GM10248 (cell line): Measurements from ENCODE around the gene MCRS1.
A peak's percentile ranks its signal among the peaks of the same experiment; 100 is the strongest.

Experiments used
- CTCF ChIA-PET: fragments of 300-600 bp; sonication (Branson Sonifier 250); formaldehyde crosslinking; extraction: SDS; loops from one replicate; lab custom pipeline; 2021; ENCODE audit warnings: antibody characterized with exemption; lab: Yijun Ruan, JAX
- POLR2A ChIA-PET: fragments of 350-650 bp; sonication (Branson Sonifier 250); formaldehyde crosslinking; extraction: SDS; loops from one replicate; lab custom pipeline; 2020; ENCODE audit warnings: antibody characterized with exemption; lab: Yijun Ruan, JAX
- DNase-seq: peaks from one replicate; pipeline ENCODE4 v3.0.0; 2012; ENCODE audit errors: extremely low spot score
- TF ChIP-seq, protein P1 (sequence below): IDR thresholded peaks from 2 replicates; pipeline ENCODE4 v1.5.1; 2012; ENCODE audit warnings: mild to moderate bottlenecking, low read depth; ENCODE audit errors: extremely low read depth, missing control alignments, control extremely low read depth

Gene MCRS1

DNA sequence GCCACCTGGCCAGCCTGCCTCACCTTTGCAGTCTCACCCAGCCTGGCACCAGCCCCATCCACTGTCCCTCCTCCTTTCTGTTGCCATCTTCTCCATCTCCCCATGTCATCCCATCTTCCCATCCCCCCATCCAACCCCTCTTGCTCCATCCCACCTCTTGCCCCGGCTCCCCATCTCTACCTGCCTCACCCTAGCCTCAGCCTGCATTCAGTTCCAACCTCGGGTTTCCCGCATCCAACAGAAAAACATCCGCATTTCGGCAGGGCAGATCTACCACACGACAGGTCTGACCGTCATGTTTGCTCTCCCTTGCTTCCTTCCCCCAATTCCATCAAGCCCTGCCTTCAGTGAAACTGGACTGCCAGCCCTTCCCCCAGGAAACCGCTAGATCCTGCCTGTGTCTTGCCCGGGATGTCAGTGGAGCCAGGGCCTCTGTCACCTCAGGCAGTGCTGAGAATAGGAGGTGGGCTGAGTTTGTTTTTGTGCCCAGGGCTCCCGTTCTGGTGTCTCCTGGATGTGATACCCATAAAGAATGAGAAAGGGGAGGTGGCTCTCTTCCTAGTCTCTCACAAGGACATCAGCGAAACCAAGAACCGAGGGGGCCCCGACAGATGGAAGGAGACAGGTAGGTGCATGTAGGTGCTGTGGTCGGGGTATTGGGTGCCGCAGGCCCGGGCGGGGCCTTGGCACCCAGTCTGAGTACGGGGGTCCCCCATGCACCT lies 26.6 kb downstream of the MCRS1 start:
- POLR2A ChIA-PET, result no interaction called here

DNA sequence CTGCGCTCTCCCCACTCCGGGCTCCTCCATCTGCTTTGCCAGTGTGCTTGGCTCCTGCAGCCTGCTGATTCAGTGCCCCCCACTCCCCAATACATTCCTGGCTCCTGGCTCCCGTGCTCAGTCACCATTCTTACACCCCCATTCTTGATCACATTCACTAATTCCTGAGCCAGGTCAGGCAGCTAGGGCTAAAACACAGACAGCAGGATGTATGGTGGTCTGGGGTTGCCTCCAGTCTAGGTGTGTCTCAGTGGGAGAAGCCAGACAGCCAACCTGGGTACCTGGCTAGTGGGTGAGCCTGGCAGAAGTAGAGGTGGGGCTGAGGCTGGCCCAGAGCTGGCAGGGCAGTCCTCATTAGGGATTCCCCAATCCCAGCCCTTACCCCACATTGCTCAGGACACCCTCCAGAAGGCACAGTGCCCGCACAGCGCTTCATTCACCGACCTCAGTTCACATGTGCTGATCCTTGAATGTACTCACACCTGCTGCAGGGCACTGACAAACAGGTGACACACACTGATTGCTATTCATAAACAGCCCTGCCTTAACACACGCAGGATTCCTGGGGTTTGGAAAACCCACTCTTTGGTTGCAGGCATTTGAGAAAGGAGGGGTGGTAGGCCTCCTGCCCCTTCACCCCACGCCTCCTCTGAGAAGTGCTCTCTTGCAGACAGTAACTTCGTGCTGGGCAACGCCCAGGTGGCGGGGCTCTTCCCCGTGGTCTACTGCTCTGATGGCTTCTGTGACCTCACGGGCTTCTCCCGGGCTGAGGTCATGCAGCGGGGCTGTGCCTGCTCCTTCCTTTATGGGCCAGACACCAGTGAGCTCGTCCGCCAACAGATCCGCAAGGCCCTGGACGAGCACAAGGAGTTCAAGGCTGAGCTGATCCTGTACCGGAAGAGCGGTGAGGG lies 27.5 kb downstream of the MCRS1 start:
- ChIA-PET POLR2A (no interaction called here), CTCF (interaction anchor here (0.8 to 3.0 kb wide), 8 partner anchors 10 to 251 kb away, joined by 3 to 11 read pairs (median 6); no protein-coding TSS in a partner anchor)
- no peak for DNase-seq
- TF ChIP-seq, protein P1, sequence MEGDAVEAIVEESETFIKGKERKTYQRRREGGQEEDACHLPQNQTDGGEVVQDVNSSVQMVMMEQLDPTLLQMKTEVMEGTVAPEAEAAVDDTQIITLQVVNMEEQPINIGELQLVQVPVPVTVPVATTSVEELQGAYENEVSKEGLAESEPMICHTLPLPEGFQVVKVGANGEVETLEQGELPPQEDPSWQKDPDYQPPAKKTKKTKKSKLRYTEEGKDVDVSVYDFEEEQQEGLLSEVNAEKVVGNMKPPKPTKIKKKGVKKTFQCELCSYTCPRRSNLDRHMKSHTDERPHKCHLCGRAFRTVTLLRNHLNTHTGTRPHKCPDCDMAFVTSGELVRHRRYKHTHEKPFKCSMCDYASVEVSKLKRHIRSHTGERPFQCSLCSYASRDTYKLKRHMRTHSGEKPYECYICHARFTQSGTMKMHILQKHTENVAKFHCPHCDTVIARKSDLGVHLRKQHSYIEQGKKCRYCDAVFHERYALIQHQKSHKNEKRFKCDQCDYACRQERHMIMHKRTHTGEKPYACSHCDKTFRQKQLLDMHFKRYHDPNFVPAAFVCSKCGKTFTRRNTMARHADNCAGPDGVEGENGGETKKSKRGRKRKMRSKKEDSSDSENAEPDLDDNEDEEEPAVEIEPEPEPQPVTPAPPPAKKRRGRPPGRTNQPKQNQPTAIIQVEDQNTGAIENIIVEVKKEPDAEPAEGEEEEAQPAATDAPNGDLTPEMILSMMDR, result no peak

More for the DNA sequence above, 26.6 kb downstream of the MCRS1 start:
- DNase-seq, result no peak
- TF ChIP-seq, protein P1, result no peak
- CTCF ChIA-PET, result interaction anchor here (0.9 to 1.9 kb wide), 3 partner anchors 10 to 40 kb away, joined by 3 to 10 read pairs (median 3); no protein-coding TSS in a partner anchor

DNA sequence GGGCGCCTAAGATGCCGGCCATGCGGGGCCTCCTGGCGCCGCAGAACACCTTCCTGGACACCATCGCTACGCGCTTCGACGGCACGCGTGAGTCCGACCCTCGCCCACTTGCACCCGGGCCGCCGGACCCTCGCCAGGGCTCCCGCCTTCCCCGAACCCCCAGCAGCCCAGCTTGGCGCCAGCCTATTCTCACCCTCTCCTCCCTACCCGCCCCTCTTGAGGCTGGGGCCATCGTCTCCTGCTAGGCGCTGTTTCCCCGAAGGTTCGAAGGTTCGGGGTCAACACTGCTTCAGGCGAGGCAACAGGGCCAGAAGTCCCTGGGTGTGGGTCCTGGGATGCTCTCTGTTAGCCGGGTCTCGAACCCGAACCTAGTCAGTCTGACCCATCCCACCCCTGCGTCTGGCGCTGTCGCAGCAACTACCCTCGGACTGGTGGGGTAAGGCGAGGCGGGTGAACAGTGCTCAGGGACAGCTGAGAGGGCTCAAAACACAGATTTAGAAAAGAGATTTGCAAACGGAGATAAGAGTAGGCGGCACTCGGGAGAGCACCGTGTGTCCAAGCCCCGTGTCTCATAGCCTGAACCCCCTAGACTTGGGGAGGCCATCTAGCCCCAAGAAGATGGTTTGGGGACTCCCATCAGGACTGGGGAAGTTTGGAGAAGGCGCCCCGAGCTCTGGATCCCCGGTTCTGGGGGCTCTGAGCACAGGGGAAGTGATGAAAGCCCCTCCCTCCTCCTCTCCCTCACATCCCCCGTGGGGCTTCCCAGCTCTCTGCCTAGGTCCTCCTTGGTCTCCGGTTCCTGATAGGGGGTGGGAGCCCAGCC lies 28.3 kb downstream of the MCRS1 start:
- ChIA-PET CTCF (interaction anchor here (0.8 to 3.0 kb wide), 10 partner anchors 11 to 251 kb away, joined by 3 to 11 read pairs (median 6); no protein-coding TSS in a partner anchor), POLR2A (no interaction called here)
- TF ChIP-seq, protein P1, result no peak
- DNase-seq, result peak; percentile 60

DNA sequence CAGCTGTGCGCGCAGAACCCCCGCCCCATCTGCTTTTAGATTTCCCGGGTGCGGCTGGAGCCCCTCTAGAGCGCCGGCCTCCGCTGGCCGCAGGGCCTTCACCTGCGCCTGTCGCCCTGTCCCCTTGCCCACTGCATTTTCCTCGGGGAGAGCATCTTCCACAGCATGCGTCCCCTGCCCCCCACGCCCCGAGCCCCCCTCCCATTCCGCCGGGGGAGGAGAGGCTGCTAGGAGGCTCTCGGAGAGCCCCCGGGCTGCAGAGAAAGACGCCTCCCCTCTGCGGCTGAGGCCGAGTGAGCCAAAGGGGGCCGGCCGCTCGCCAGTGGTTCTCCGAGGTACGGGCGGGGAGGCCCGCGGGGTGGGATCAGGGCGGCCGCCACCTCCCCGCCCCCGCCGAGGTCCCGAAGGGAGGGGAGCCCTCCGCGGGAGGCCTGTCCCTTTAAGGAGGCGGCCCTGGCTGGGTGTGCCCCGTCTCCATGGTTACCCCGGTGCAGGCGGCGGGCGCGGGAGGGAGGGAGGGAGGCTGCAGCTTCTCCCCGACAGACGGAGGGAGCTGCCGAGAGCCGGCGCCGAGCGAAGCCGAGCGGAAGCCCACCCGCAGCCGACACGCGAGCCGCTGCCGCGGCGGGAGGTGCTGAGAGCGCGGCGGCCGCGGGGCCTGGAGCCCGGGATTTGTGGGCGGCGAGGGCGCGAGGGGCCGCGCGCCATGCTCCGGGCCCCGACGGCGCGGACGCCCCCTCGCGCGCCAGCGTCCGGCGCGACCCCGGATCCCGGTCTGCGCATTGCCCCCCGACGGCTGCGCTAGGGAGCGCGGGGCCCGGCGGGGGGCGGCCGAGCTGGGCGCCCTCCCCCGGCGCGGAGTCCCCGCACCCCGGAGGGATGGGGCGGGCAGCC lies 29.2 kb downstream of the MCRS1 start, which contains the start of gene KCNH3:
KCNH3 (plus strand) TSS at position 521 of the 894 bp plus-strand sequence. CDS start 387 bp downstream, outside the sequence.
- ChIA-PET POLR2A (no interaction called here), CTCF (interaction anchor here (1.0 to 3.0 kb wide), 11 partner anchors 13 to 250 kb away, joined by 3 to 11 read pairs (median 7); partner anchors contain the start of gene SPATS2)
- TF ChIP-seq, protein P1, result no peak
- DNase-seq, result peak; percentile 94

DNA sequence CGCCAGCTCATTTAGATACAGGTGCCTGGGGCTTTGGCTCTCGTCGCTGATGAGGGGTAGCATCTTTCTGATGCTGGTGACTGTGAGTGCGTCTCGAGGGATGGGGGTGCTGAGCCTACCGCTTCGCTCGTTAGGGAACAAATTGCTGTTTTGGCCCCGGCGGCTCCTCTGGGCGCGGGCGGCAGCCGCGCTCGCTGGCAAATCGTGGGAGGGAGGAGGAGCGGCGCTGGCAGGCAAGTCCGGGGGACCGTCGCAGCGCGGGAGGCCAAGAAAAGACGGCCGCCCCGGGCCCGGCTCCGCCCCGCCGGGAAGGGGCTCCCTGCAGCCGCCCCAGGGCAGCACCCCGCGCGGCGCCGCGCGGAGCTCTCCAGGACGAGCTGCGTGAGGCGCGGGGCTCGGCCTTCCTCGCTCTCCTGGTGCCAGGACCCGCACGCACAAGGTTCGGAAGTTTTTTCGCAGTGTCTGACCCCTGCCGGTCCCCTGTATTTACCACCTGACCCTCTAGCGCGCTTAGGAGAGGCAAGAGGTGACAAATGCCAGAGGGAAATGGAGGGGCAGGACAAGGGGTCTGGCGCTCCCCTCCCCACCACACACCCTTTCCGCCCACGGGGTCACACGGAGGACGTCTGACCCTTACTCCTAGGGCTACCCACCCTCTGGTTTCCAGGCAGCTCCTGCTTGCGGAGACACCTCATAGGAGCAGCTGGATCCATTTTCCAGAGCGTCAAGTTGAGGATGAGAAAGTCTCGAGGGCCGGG lies 30.0 kb downstream of the MCRS1 start:
- no peak for DNase-seq
- POLR2A ChIA-PET, result interaction anchor here (0.7 kb wide), 1 partner anchor 78 kb away, joined by 4 read pairs; no protein-coding TSS in a partner anchor
- TF ChIP-seq, protein P1, result peak; percentile 18
- CTCF ChIA-PET, result interaction anchor here (1.0 to 3.0 kb wide), 10 partner anchors 12 to 249 kb away, joined by 4 to 11 read pairs (median 8); partner anchors contain the start of gene SPATS2
